ENCODE measurements around the gene DSCAM. TPM values are rescaled to one million over a fixed set of nuclear protein-coding genes. Genes with fewer than 3 reads are reported as not detected.

Gene DSCAM
- total RNA-seq, 1 experiment from 2014 or later = 0.33 TPM

DNA sequence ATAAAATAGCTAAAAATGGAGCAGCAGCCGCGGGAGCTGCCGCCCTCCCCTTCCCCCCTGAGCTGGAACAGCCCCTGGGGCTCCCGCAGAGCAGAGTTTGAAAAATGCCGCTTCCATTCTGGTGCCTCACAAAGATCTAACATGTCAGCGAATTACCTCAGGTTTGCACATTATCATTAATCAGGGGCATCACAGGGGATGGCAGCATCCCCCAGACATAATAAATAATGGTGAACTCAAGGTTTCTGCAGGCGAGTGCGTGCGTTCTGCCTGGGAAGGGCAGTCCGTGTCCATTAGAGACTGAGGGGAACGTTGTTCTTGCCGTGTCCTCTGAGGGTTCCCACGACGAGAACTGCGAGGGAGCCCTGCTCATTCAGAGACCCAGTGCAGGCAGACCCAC, 372.4 kb downstream of the DSCAM start:
- H3K4me3 Mint-ChIP-seq (ENCODE audit: unreplicated experiment) = no peak overlapping the region
- DNase-seq (ENCODE audit: unreplicated experiment) = no peak
- H3K36me3 Mint-ChIP-seq (ENCODE audit: insufficient read depth, unreplicated experiment) = no peaks in the 10 kb centered on the region
- ChIA-PET POLR2A (no interaction called here), CTCF (interaction anchor here (1.3 to 1.7 kb wide), 2 partner anchors 8 to 594 kb away, joined by 4 to 7 read pairs; no protein-coding TSS in a partner anchor)
- no peak overlapping the region for H3K27ac Mint-ChIP-seq (ENCODE audit: low read depth, unreplicated experiment)
- no peak for TF ChIP-seq CTCF (IDR thresholded peaks at IDR 0.05; ENCODE audit: unreplicated experiment)
- H3K27me3 Mint-ChIP-seq (ENCODE audit: insufficient read depth, unreplicated experiment) = no peaks in the 10 kb centered on the region
- no peaks in the 10 kb centered on the region for H3K4me1 Mint-ChIP-seq (ENCODE audit: insufficient read depth, unreplicated experiment)
- H3K9me3 Mint-ChIP-seq (ENCODE audit: unreplicated experiment) = no peaks in the 10 kb centered on the region
- no TSS peak for BruUV-seq (replicated peaks)
- intact Hi-C loops (cut with micrococcal nuclease) = no loop called here

DNA sequence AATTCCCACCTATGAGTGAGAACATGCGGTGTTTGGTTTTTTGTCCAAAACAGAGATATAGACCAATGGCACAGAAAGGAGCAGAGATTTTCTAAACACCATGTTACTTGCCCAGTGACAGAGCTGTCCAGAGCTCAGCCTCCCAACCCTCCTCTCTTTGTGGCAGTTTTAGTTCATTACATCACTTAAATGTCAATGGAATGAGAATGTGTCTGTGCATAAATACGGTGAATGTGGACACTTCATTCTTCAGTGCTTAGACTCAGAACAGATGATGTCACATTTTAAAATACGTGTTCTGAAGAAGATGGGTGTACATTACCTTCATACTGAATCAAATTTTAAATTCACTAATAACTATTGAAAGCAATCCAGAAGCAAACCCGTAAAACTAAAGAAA, 374.9 kb downstream of the DSCAM start:
- peaks cover 8% of the 10 kb centered on the region for H3K9me3 Mint-ChIP-seq (ENCODE audit: unreplicated experiment)
- TF ChIP-seq CTCF (IDR thresholded peaks at IDR 0.05; ENCODE audit: unreplicated experiment) = no peak
- H3K4me1 Mint-ChIP-seq (ENCODE audit: insufficient read depth, unreplicated experiment) = no peaks in the 10 kb centered on the region
- no peaks in the 10 kb centered on the region for H3K27me3 Mint-ChIP-seq (ENCODE audit: insufficient read depth, unreplicated experiment)
- no peak overlapping the region for H3K27ac Mint-ChIP-seq (ENCODE audit: low read depth, unreplicated experiment)
- BruUV-seq (replicated peaks) = no TSS peak
- no peaks in the 10 kb centered on the region for H3K36me3 Mint-ChIP-seq (ENCODE audit: insufficient read depth, unreplicated experiment)
- intact Hi-C loops (cut with micrococcal nuclease) = no loop called here
- CTCF ChIA-PET = interaction anchor here (0.6 to 0.7 kb wide), 3 partner anchors 12 to 21 kb away, joined by 3 to 4 read pairs (median 3); no protein-coding TSS in a partner anchor
- POLR2A ChIA-PET = interaction anchor here (0.8 kb wide), 1 partner anchor 22 kb away, joined by 3 read pairs; no protein-coding TSS in a partner anchor
- no peak overlapping the region for H3K4me3 Mint-ChIP-seq (ENCODE audit: unreplicated experiment)
- no peak for DNase-seq (ENCODE audit: unreplicated experiment)

GRCh38 chr21:40471103-40471502, 375.9 kb downstream of the DSCAM start:
- no peaks in the 10 kb centered on the region for H3K36me3 Mint-ChIP-seq (ENCODE audit: insufficient read depth, unreplicated experiment)
- CTCF ChIA-PET = interaction anchor here (0.5 kb wide), 1 partner anchor 440 kb away, joined by 3 read pairs; no protein-coding TSS in a partner anchor

More at GRCh38 chr21:40471103-40471502, 375.9 kb downstream of the DSCAM start:
- Mint-ChIP-seq H3K27ac (ENCODE audit: low read depth, unreplicated experiment) (no peak overlapping the region), H3K4me1 (ENCODE audit: insufficient read depth, unreplicated experiment) (no peaks in the 10 kb centered on the region), H3K4me3 (ENCODE audit: unreplicated experiment) (no peak overlapping the region), H3K27me3 (ENCODE audit: insufficient read depth, unreplicated experiment) (no peaks in the 10 kb centered on the region), H3K9me3 (ENCODE audit: unreplicated experiment) (peaks cover 8% of the 10 kb centered on the region)
- TF ChIP-seq CTCF (IDR thresholded peaks at IDR 0.05; ENCODE audit: unreplicated experiment) = no peak
- BruUV-seq (replicated peaks) = no TSS peak
- POLR2A ChIA-PET = interaction anchor here (0.8 to 1.4 kb wide), 2 partner anchors 21 to 598 kb away, joined by 3 to 4 read pairs; no protein-coding TSS in a partner anchor
- DNase-seq (ENCODE audit: unreplicated experiment) = no peak
- intact Hi-C loops (cut with micrococcal nuclease) = no loop called here

Measured in MCF 10A (cell line).